IPS-11a (cell line): ENCODE results near the gene LRRC8D.

Experiments used
- H3K4me3 ChIP-seq: one replicate; pipeline ENCODE4 v1.5.1; 2013; ENCODE audit warnings: low read depth, low read length, control low read depth

The LRRC8D gene

GRCh38 chr1:89806616-89807015, 14.2 kb upstream of the LRRC8D start:
- H3K4me3 ChIP-seq = no peak overlapping the region

- no peak overlapping the region for H3K4me3 ChIP-seq
These were observed 13.3 kb upstream of the LRRC8D start for GRCh38 chr1:89807503-89807902.

GRCh38 chr1:89807983-89808382, 12.8 kb upstream of the LRRC8D start:
- H3K4me3 ChIP-seq = no peak overlapping the region

- no peak overlapping the region for H3K4me3 ChIP-seq
These were observed 12.3 kb upstream of the LRRC8D start for GRCh38 chr1:89808441-89809117.

- H3K4me3 ChIP-seq = no peak overlapping the region
These were observed 11.3 kb upstream of the LRRC8D start for GRCh38 chr1:89809556-89809955.

- H3K4me3 ChIP-seq = no peak overlapping the region
These were observed 10.5 kb upstream of the LRRC8D start for GRCh38 chr1:89810302-89810701.

GRCh38 chr1:89810880-89811279, 10.0 kb upstream of the LRRC8D start:
- H3K4me3 ChIP-seq = no peak overlapping the region

GRCh38 chr1:89812992-89813391, 7.8 kb upstream of the LRRC8D start:
- H3K4me3 ChIP-seq = no peak overlapping the region

- no peak overlapping the region for H3K4me3 ChIP-seq
These were observed 5.8 kb upstream of the LRRC8D start for GRCh38 chr1:89815040-89815439.

GRCh38 chr1:89815611-89816010, 5.2 kb upstream of the LRRC8D start:
- no peak overlapping the region for H3K4me3 ChIP-seq

- no peak overlapping the region for H3K4me3 ChIP-seq
These were observed 4.5 kb upstream of the LRRC8D start for GRCh38 chr1:89816366-89816765.

GRCh38 chr1:89821322-89822108, 683 bp downstream of the LRRC8D start:
- H3K4me3 ChIP-seq = peak overlapping the region; percentile 88

- peak overlapping the region; percentile 88 for H3K4me3 ChIP-seq
These were observed 1.5 kb downstream of the LRRC8D start for GRCh38 chr1:89822109-89822962.

GRCh38 chr1:89822999-89823628, 2.3 kb downstream of the LRRC8D start:
- H3K4me3 ChIP-seq = peak overlapping the region; percentile 88

GRCh38 chr1:89823679-89824292, 3.0 kb downstream of the LRRC8D start:
- no peak overlapping the region for H3K4me3 ChIP-seq

GRCh38 chr1:89826594-89826993, 5.8 kb downstream of the LRRC8D start:
- H3K4me3 ChIP-seq = no peak overlapping the region

- no peak overlapping the region for H3K4me3 ChIP-seq
These were observed 6.5 kb downstream of the LRRC8D start for GRCh38 chr1:89827330-89827729.

GRCh38 chr1:89827902-89828301, 7.1 kb downstream of the LRRC8D start:
- no peak overlapping the region for H3K4me3 ChIP-seq

- H3K4me3 ChIP-seq = no peak overlapping the region
These were observed 8.4 kb downstream of the LRRC8D start for GRCh38 chr1:89829186-89829585.

GRCh38 chr1:89831462-89832120, 10.8 kb downstream of the LRRC8D start:
- H3K4me3 ChIP-seq = no peak overlapping the region
